Superior temporal gyrus (tissue), 1 donor: ENCODE results near the gene TBC1D22A.
A peak's percentile ranks its signal among the peaks of the same experiment; 100 is the strongest.
"Not testable (repeated sequence)": the region's sequence is repeated elsewhere in the genome, so short reads cannot be mapped to it uniquely, and the experiment has no call there.

Source experiments
- DNase-seq: peaks from one replicate; pipeline ENCODE4 v3.0.0-alpha.2; 2016; ENCODE audit errors: extremely low spot score

Gene TBC1D22A

GRCh38 chr22:46813816-46814597 lies 51.6 kb downstream of the TBC1D22A start:
- DNase-seq = no peak

GRCh38 chr22:46815132-46815531 lies 52.7 kb downstream of the TBC1D22A start:
- no peak for DNase-seq

- no peak for DNase-seq
Observed at GRCh38 chr22:46815559-46815895, 53.1 kb downstream of the TBC1D22A start.

- peak; percentile 58 for DNase-seq
Observed at GRCh38 chr22:46815896-46816731, 53.7 kb downstream of the TBC1D22A start.

GRCh38 chr22:46817390-46817789 lies 54.9 kb downstream of the TBC1D22A start:
- DNase-seq = not testable (repeated sequence)

- DNase-seq = no peak
Observed at GRCh38 chr22:46823248-46823647, 60.8 kb downstream of the TBC1D22A start.

- no peak for DNase-seq
Observed at GRCh38 chr22:46823654-46824053, 61.2 kb downstream of the TBC1D22A start.

GRCh38 chr22:46824344-46824909 lies 62.0 kb downstream of the TBC1D22A start:
- no peak for DNase-seq

GRCh38 chr22:46824980-46825544 lies 62.6 kb downstream of the TBC1D22A start:
- no peak for DNase-seq

GRCh38 chr22:46826438-46827135 lies 64.1 kb downstream of the TBC1D22A start:
- no peak for DNase-seq

GRCh38 chr22:46827136-46827780 lies 64.8 kb downstream of the TBC1D22A start:
- DNase-seq = no peak

GRCh38 chr22:46827781-46828180 lies 65.3 kb downstream of the TBC1D22A start:
- DNase-seq = no peak

- DNase-seq = no peak
Observed at GRCh38 chr22:46828323-46828900, 66.0 kb downstream of the TBC1D22A start.

- no peak for DNase-seq
Observed at GRCh38 chr22:46829117-46829891, 66.9 kb downstream of the TBC1D22A start.

GRCh38 chr22:46829941-46830715 lies 67.7 kb downstream of the TBC1D22A start:
- DNase-seq = no peak

- no peak for DNase-seq
Observed at GRCh38 chr22:46830841-46831240, 68.4 kb downstream of the TBC1D22A start.

- no peak for DNase-seq
Observed at GRCh38 chr22:46833228-46833627, 70.8 kb downstream of the TBC1D22A start.

- DNase-seq = no peak
Observed at GRCh38 chr22:46834021-46834737, 71.7 kb downstream of the TBC1D22A start.

- no peak for DNase-seq
Observed at GRCh38 chr22:46835288-46835687, 72.8 kb downstream of the TBC1D22A start.
